C4-2B (cell line): ENCODE data around the gene JAZF1.

ENCODE experiments used
- ZFX ChIP-seq: fragments of 450-650 bp; IDR thresholded peaks from 2 replicates; pipeline ENCODE4 v1.6.1; 2017
- TF ChIP-seq, protein P1 (sequence below): fragments of 450-650 bp; conservative IDR thresholded peaks from 2 replicates; pipeline ENCODE4 v1.5.1; 2017; ENCODE audit warnings: mild to moderate bottlenecking

DNA sequence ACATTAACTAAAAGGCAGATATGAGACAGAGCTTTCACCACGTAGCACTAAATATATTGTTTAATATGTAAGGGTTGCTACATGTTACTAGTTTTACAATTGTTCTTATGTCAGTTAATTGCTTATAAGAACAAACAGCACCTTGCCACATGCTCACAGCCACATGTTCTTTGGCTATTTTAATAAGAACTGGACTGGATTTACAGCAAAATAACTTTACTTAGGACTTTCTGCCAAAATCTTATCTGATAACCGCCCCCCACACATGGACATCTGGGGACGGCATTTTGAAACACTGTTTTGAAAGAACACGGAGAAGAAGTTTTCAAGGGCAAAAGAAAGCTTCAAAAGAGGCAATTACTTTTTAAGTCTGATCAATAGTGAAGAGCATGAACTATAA lies 45.3 kb downstream of the JAZF1 start:
- TF ChIP-seq, protein P1, sequence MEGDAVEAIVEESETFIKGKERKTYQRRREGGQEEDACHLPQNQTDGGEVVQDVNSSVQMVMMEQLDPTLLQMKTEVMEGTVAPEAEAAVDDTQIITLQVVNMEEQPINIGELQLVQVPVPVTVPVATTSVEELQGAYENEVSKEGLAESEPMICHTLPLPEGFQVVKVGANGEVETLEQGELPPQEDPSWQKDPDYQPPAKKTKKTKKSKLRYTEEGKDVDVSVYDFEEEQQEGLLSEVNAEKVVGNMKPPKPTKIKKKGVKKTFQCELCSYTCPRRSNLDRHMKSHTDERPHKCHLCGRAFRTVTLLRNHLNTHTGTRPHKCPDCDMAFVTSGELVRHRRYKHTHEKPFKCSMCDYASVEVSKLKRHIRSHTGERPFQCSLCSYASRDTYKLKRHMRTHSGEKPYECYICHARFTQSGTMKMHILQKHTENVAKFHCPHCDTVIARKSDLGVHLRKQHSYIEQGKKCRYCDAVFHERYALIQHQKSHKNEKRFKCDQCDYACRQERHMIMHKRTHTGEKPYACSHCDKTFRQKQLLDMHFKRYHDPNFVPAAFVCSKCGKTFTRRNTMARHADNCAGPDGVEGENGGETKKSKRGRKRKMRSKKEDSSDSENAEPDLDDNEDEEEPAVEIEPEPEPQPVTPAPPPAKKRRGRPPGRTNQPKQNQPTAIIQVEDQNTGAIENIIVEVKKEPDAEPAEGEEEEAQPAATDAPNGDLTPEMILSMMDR = no peak
- no peak for TF ChIP-seq ZFX
